HepG2 (cell line): ENCODE measurements around the gene EGFR. TPM values are rescaled to one million over a fixed set of nuclear protein-coding genes. Genes with fewer than 3 reads are reported as not detected.

ENCODE experiments used
- BORCS8-MEF2B ChIP-seq: sonication (generic); formaldehyde crosslinking; IDR thresholded peaks from 2 replicates; pipeline ENCODE4 v1.8.0; 2022; ENCODE audit warnings: mild to moderate bottlenecking, missing genetic modification reagents
- CBX1 ChIP-seq: IDR thresholded peaks from one replicate; pipeline ENCODE4 v1.6.1; 2016; ENCODE audit warnings: antibody characterized with exemption, low read depth
- CCDC6 ChIP-seq: sonication (generic); formaldehyde crosslinking; IDR thresholded peaks from 2 replicates; pipeline ENCODE4 v1.8.1; 2022; ENCODE audit warnings: mild to moderate bottlenecking, missing genetic modification reagents, moderate library complexity
- CHD4 ChIP-seq: fragments of 200-600 bp; sonication (generic); IDR thresholded peaks from 2 replicates; pipeline ENCODE4 v1.7.0; 2017; ENCODE audit warnings: mild to moderate bottlenecking, low read length, borderline replicate concordance
- EHMT2 ChIP-seq: fragments of 200-600 bp; sonication (generic); IDR thresholded peaks from 2 replicates; pipeline ENCODE4 v1.7.0; 2017; ENCODE audit warnings: antibody characterized with exemption, low read depth, low read length, borderline replicate concordance
- EP300 ChIP-seq, 3 experiments: sonication (generic) in 1 of 3; formaldehyde crosslinking in 1 of 3; IDR thresholded peaks; 2 replicates each; pipeline versions ENCODE4 v1.5.1 to v1.6.1; 2011 to 2020; ENCODE audit warnings: low read depth in 2 of 3, low read length in 2 of 3, borderline replicate concordance in 1 of 3, improper control_type of control experiment in 1 of 3, mild to moderate bottlenecking in 1 of 3, missing genetic modification reagents in 1 of 3, moderate library complexity in 1 of 3
- KDM2A ChIP-seq: sonication (generic); formaldehyde crosslinking; IDR thresholded peaks from 2 replicates; pipeline ENCODE4 v1.4.0; 2020; ENCODE audit warnings: low read depth, missing genetic modification reagents, borderline replicate concordance
- NFE2 ChIP-seq: sonication (generic); formaldehyde crosslinking; IDR thresholded peaks from 2 replicates; pipeline ENCODE4 v1.4.0; 2020; ENCODE audit warnings: missing genetic modification reagents
- NFKB2 ChIP-seq: sonication (generic); formaldehyde crosslinking; IDR thresholded peaks from 2 replicates; pipeline ENCODE4 v1.4.0; 2020; ENCODE audit warnings: missing genetic modification reagents, borderline replicate concordance
- NFRKB ChIP-seq: fragments of 450-650 bp; IDR thresholded peaks from 2 replicates; pipeline ENCODE4 v1.6.1; 2017
- RXRA ChIP-seq: sonication (generic); formaldehyde crosslinking; IDR thresholded peaks from 2 replicates; pipeline ENCODE4 v1.5.1; 2020; ENCODE audit warnings: missing genetic modification reagents
- SRF ChIP-seq: IDR thresholded peaks from 2 replicates; pipeline ENCODE4 v1.6.1; 2011; ENCODE audit warnings: mild to moderate bottlenecking, low read depth, low read length, moderate library complexity
- STAG1 ChIP-seq: sonication (generic); formaldehyde crosslinking; IDR thresholded peaks from 2 replicates; pipeline ENCODE4 v1.4.0; 2020; ENCODE audit warnings: missing genetic modification reagents
- ZMYM2 ChIP-seq: sonication (generic); formaldehyde crosslinking; IDR thresholded peaks from 2 replicates; pipeline ENCODE4 v1.8.0; 2022; ENCODE audit warnings: mild to moderate bottlenecking, missing genetic modification reagents
- ZNF24 ChIP-seq: fragments of 450-650 bp; IDR thresholded peaks from 2 replicates; pipeline ENCODE4 v1.6.1; 2017; ENCODE audit warnings: antibody characterized with exemption, mild to moderate bottlenecking
- ZNF775 ChIP-seq: sonication (generic); formaldehyde crosslinking; IDR thresholded peaks from 2 replicates; pipeline ENCODE4 v1.4.0; 2020; ENCODE audit warnings: missing genetic modification reagents, mild to moderate bottlenecking, moderate library complexity, borderline replicate concordance
- ZSCAN22 ChIP-seq: sonication (generic); formaldehyde crosslinking; IDR thresholded peaks from 2 replicates; pipeline ENCODE4 v1.4.0; 2020; ENCODE audit warnings: mild to moderate bottlenecking, missing genetic modification reagents
- polyA plus RNA-seq, 8 experiments: library from polyadenylated mRNA; depleted of rRNA in 3 of 8; stranded (reverse) in 7 of 8; unstranded in 1 of 8; fragments of >200 nt; fragmentation: Illumina TruSeq in 4 of 8; extraction: Trizol in 4 of 8; gene quantifications; 2 replicates each; pipeline versions ENCODE4 v1.2.1 to v1.2.3, GENCODE V29; 2011 to 2016; ENCODE audit warnings: low read depth in 4 of 8, missing spikeins in 1 of 8, mixed read lengths in 1 of 8; ENCODE audit not compliant: insufficient read depth in 1 of 8
- total RNA-seq, 5 experiments: library from RNA; depleted of rRNA; stranded (reverse); fragments of >200 nt; fragmentation: Illumina TruSeq; extraction: Trizol; gene quantifications; 2 replicates each; pipeline ENCODE4 v1.2.3, GENCODE V29; 2016; ENCODE audit warnings: low read depth in 1 of 5
- TF ChIP-seq, protein P1 (sequence below): sonication (generic); formaldehyde crosslinking; conservative IDR thresholded peaks from 2 replicates; pipeline ENCODE4 v1.4.0; 2020; ENCODE audit warnings: mild to moderate bottlenecking, missing genetic modification reagents, moderate library complexity
- TF ChIP-seq, protein P2 (sequence below): IDR thresholded peaks from 2 replicates; pipeline ENCODE4 v1.6.1; 2016; ENCODE audit warnings: mild to moderate bottlenecking, missing biosample characterization, missing genetic modification reagents
- TF ChIP-seq, protein P3 (sequence below): sonication (generic); formaldehyde crosslinking; IDR thresholded peaks from 2 replicates; pipeline ENCODE4 v1.5.0; 2020; ENCODE audit warnings: missing genetic modification reagents, mild to moderate bottlenecking, borderline replicate concordance
- TF ChIP-seq, protein P4 (sequence below): sonication (generic); formaldehyde crosslinking; IDR thresholded peaks from 2 replicates; pipeline ENCODE4 v1.5.0; 2020; ENCODE audit warnings: missing genetic modification reagents

EGFR gene
- total and polyA plus RNA-seq, 2 of the 13 experiments (the other 11 are each of a cell fraction or from before 2014, with no cell fraction given), result 7.0 to 10.0 TPM

DNA sequence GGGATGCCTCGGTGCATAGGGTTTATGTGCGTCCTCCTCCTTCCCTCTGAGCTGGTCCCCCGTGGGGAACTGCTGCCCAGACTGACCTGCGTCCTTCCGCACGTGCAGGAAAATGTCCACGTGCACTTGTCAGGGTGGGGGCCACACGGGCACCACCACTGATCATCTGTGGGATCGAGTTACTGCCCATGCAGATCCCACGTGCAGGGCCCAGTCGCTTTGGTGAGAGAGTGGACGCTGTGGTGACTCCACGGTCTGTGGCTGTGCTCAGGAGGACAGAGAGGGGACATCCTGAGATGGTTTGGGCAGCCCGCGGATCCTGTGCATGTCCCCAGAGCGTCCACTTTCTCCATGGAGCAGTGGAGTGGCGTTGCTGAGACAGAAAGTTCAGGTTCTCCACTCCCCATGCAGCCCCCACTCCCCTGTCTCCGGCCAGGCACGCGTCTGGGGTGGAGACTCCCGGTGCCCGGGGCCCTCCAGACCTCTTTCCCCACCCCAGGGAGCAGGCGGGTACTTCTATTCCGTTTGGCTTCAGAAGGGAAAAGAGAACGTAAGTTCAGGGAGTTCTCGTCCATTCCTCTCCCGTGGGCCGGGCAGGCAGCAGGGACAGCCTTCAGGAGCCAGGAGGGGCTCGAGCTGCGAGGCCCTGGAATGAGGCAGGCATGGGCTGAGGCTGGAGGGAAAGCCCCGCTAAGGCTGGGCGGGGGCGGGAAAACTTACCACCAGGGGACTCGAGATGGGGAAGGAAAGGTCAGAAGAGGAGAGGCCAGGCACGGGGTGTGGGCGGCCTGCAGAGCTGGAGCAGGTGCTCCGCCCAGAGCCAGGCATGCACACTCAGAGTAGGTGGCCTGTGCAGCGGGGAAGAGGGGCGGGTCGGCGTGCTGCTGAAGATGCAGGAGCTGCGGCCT, 59.9 kb downstream of the EGFR start (continued):
- peak; percentile 80 for TF ChIP-seq BORCS8-MEF2B
- 0 out of 2 replicates have a peak, but pooled peaks have one; percentile 22 for TF ChIP-seq ZNF775 (CRISPR knock-in tag)
- peak; percentile 63; the same call in 1 of the 2 replicates for TF ChIP-seq CCDC6 (CRISPR knock-in tag)
- TF ChIP-seq ZSCAN22 (CRISPR knock-in tag), result 0 out of 2 replicates have a peak, but pooled peaks have one; percentile 59
- 0 out of 2 replicates have a peak, but pooled peaks have one; percentile 18 for TF ChIP-seq KDM2A (CRISPR knock-in tag)
- TF ChIP-seq, protein P1, sequence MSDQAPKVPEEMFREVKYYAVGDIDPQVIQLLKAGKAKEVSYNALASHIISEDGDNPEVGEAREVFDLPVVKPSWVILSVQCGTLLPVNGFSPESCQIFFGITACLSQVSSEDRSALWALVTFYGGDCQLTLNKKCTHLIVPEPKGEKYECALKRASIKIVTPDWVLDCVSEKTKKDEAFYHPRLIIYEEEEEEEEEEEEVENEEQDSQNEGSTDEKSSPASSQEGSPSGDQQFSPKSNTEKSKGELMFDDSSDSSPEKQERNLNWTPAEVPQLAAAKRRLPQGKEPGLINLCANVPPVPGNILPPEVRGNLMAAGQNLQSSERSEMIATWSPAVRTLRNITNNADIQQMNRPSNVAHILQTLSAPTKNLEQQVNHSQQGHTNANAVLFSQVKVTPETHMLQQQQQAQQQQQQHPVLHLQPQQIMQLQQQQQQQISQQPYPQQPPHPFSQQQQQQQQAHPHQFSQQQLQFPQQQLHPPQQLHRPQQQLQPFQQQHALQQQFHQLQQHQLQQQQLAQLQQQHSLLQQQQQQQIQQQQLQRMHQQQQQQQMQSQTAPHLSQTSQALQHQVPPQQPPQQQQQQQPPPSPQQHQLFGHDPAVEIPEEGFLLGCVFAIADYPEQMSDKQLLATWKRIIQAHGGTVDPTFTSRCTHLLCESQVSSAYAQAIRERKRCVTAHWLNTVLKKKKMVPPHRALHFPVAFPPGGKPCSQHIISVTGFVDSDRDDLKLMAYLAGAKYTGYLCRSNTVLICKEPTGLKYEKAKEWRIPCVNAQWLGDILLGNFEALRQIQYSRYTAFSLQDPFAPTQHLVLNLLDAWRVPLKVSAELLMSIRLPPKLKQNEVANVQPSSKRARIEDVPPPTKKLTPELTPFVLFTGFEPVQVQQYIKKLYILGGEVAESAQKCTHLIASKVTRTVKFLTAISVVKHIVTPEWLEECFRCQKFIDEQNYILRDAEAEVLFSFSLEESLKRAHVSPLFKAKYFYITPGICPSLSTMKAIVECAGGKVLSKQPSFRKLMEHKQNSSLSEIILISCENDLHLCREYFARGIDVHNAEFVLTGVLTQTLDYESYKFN, result peak; percentile 77
- peak; percentile 51 for TF ChIP-seq STAG1 (CRISPR knock-in tag)
- peak; percentile 84 for TF ChIP-seq NFKB2
- TF ChIP-seq RXRA (CRISPR knock-in tag), result peak; percentile 83
- no peak for TF ChIP-seq NFE2
- TF ChIP-seq, protein P2, sequence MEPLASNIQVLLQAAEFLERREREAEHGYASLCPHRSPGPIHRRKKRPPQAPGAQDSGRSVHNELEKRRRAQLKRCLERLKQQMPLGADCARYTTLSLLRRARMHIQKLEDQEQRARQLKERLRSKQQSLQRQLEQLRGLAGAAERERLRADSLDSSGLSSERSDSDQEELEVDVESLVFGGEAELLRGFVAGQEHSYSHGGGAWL (CRISPR knock-in tag), result peak; percentile 30; the same call in 1 of the 2 replicates
- TF ChIP-seq CBX1, result peak; percentile 45
- peak in 1 of 2 experiments; percentile 47; a peak in 2 of 4 replicates for TF ChIP-seq EP300 (IDR thresholded peaks at IDR 0.05; ENCODE audit: low read depth in 2 of 2, low read length in 2 of 2)
- TF ChIP-seq EP300 (CRISPR knock-in tag; IDR thresholded peaks at IDR 0.05; ENCODE audit: borderline replicate concordance), result no peak
- TF ChIP-seq, protein P3, sequence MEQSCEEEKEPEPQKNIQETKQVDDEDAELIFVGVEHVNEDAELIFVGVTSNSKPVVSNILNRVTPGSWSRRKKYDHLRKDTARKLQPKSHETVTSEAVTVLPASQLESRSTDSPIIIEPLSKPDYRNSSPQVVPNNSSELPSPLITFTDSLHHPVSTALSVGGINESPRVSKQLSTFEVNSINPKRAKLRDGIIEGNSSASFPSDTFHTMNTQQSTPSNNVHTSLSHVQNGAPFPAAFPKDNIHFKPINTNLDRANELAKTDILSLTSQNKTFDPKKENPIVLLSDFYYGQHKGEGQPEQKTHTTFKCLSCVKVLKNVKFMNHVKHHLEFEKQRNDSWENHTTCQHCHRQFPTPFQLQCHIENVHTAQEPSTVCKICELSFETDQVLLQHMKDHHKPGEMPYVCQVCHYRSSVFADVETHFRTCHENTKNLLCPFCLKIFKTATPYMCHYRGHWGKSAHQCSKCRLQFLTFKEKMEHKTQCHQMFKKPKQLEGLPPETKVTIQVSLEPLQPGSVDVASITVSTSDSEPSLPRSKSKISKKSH (CRISPR knock-in tag), result peak; percentile 47; the same call in 1 of the 2 replicates
- 0 out of 2 replicates have a peak, but pooled peaks have one; percentile 33 for TF ChIP-seq CHD4
- no peak for TF ChIP-seq ZNF24
- no peak for TF ChIP-seq SRF
- TF ChIP-seq EHMT2, result no peak
- no peak for TF ChIP-seq NFRKB
- peak; percentile 53; the same call in 1 of the 2 replicates for TF ChIP-seq ZMYM2 (CRISPR knock-in tag)
- TF ChIP-seq, protein P4, sequence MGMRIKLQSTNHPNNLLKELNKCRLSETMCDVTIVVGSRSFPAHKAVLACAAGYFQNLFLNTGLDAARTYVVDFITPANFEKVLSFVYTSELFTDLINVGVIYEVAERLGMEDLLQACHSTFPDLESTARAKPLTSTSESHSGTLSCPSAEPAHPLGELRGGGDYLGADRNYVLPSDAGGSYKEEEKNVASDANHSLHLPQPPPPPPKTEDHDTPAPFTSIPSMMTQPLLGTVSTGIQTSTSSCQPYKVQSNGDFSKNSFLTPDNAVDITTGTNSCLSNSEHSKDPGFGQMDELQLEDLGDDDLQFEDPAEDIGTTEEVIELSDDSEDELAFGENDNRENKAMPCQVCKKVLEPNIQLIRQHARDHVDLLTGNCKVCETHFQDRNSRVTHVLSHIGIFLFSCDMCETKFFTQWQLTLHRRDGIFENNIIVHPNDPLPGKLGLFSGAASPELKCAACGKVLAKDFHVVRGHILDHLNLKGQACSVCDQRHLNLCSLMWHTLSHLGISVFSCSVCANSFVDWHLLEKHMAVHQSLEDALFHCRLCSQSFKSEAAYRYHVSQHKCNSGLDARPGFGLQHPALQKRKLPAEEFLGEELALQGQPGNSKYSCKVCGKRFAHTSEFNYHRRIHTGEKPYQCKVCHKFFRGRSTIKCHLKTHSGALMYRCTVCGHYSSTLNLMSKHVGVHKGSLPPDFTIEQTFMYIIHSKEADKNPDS (CRISPR knock-in tag), result no peak
